Astrocyte (in vitro differentiated cells and primary cell): ENCODE measurements around the gene KREMEN1. TPM values are rescaled to one million over a fixed set of nuclear protein-coding genes. Genes with fewer than 3 reads are reported as not detected.

Experiments used
- DNase-seq: peaks from one replicate; pipeline ENCODE4 v3.0.0-alpha.2; 2010; ENCODE audit warnings: low read depth
- FAIRE-seq: peaks from 2 replicates; lab custom pipeline; 2011; peaks lifted over from hg19 to GRCh38; lab: Jason Lieb, UNC
- H2AFZ ChIP-seq: 2 replicates; pipeline ENCODE4 v1.6.0; 2012; ENCODE audit warnings: low read depth, low read length, inconsistent platforms
- H3K27ac ChIP-seq: 2 replicates; pipeline ENCODE4 v1.5.1; 2011; ENCODE audit warnings: low read depth, low read length, inconsistent platforms
- H3K27me3 ChIP-seq: 2 replicates; pipeline ENCODE4 v1.6.0; 2011; ENCODE audit warnings: low read length, inconsistent platforms; ENCODE audit not compliant: insufficient read depth
- H3K36me3 ChIP-seq: 2 replicates; pipeline ENCODE4 v1.5.1; 2011; ENCODE audit warnings: low read length, inconsistent platforms; ENCODE audit not compliant: insufficient read depth
- H3K4me1 ChIP-seq: 2 replicates; pipeline ENCODE4 v1.5.1; 2011; ENCODE audit warnings: low read length, inconsistent platforms; ENCODE audit not compliant: insufficient read depth
- H3K4me2 ChIP-seq: 2 replicates; pipeline ENCODE4 v1.6.0; 2012; ENCODE audit warnings: low read length, inconsistent platforms
- H3K4me3 ChIP-seq: 2 replicates; pipeline ENCODE4 v1.5.1; 2011; ENCODE audit warnings: low read depth, mild to moderate bottlenecking, low read length, inconsistent platforms; ENCODE audit not compliant: insufficient read depth
- H3K79me2 ChIP-seq: 2 replicates; pipeline ENCODE4 v1.6.0; 2012; ENCODE audit warnings: mild to moderate bottlenecking, low read length, inconsistent platforms; ENCODE audit not compliant: insufficient read depth
- H3K9ac ChIP-seq: 2 replicates; pipeline ENCODE4 v1.6.0; 2012; ENCODE audit warnings: mild to moderate bottlenecking, low read length, inconsistent platforms
- H3K9me3 ChIP-seq: 2 replicates; pipeline ENCODE4 v1.5.1; 2012; ENCODE audit warnings: low read depth, mild to moderate bottlenecking, low read length, inconsistent platforms; ENCODE audit not compliant: insufficient read depth
- H4K20me1 ChIP-seq: 2 replicates; pipeline ENCODE4 v1.6.0; 2012; ENCODE audit warnings: low read length, inconsistent platforms; ENCODE audit not compliant: insufficient read depth
- H3K27ac Mint-ChIP-seq: one replicate; pipeline ENCODE4 v1.8.0; 2021; ENCODE audit warnings: mild to moderate bottlenecking, mixed read lengths; ENCODE audit not compliant: unreplicated experiment
- H3K27me3 Mint-ChIP-seq: one replicate; pipeline ENCODE4 v1.8.0; 2021; ENCODE audit warnings: low read depth, mixed read lengths; ENCODE audit not compliant: unreplicated experiment
- H3K36me3 Mint-ChIP-seq: one replicate; pipeline ENCODE4 v1.8.0; 2021; ENCODE audit warnings: low read depth, mixed read lengths; ENCODE audit not compliant: unreplicated experiment
- H3K4me1 Mint-ChIP-seq: one replicate; pipeline ENCODE4 v1.8.0; 2021; ENCODE audit warnings: low read depth, mixed read lengths; ENCODE audit not compliant: unreplicated experiment
- H3K4me3 Mint-ChIP-seq: one replicate; pipeline ENCODE4 v1.8.0; 2021; ENCODE audit warnings: mild to moderate bottlenecking, moderate library complexity, mixed read lengths; ENCODE audit not compliant: unreplicated experiment
- H3K9me3 Mint-ChIP-seq: one replicate; pipeline ENCODE4 v1.8.0; 2021; ENCODE audit warnings: mild to moderate bottlenecking, mixed read lengths; ENCODE audit not compliant: unreplicated experiment
- CTCF ChIP-seq: IDR thresholded peaks from 2 replicates; pipeline ENCODE4 v1.5.1; 2011; ENCODE audit warnings: low read depth, mild to moderate bottlenecking, inconsistent platforms, low read length, moderate library complexity; ENCODE audit not compliant: insufficient read depth
- EZH2 ChIP-seq: IDR thresholded peaks from 2 replicates; pipeline ENCODE4 v1.6.1; 2012; ENCODE audit warnings: mild to moderate bottlenecking, low read length, inconsistent platforms; ENCODE audit not compliant: insufficient read depth
- total RNA-seq: library from RNA; stranded (reverse); gene quantifications from 2 replicates; pipeline ENCODE4 v1.2.1, GENCODE V29; 2021

The KREMEN1 gene
- total RNA-seq, 1 donor from 2014 or later: 3.3 TPM

- H3K36me3 ChIP-seq: no peaks in the 10 kb centered on the region
- H3K79me2 ChIP-seq: no peaks in the 10 kb centered on the region
- no peak overlapping the region for H3K27ac Mint-ChIP-seq
- H2AFZ ChIP-seq: no peak overlapping the region
- H3K4me3 ChIP-seq: no peak overlapping the region
- FAIRE-seq (no peak), DNase-seq (no peak)
- H3K27me3 Mint-ChIP-seq: peaks cover 47% of the 10 kb centered on the region
- H3K9me3 Mint-ChIP-seq: peaks cover 2% of the 10 kb centered on the region
- H3K36me3 Mint-ChIP-seq: no peaks in the 10 kb centered on the region
- no peak overlapping the region for H3K9ac ChIP-seq
- no peak for TF ChIP-seq CTCF
- no peak for TF ChIP-seq EZH2
- no peaks in the 10 kb centered on the region for H4K20me1 ChIP-seq
- no peak overlapping the region for H3K4me3 Mint-ChIP-seq
- H3K4me1 Mint-ChIP-seq: no peaks in the 10 kb centered on the region
- no peak overlapping the region for H3K27ac ChIP-seq
- no peak overlapping the region for H3K4me2 ChIP-seq
- no peaks in the 10 kb centered on the region for H3K4me1 ChIP-seq
- no peaks in the 10 kb centered on the region for H3K9me3 ChIP-seq
- no peaks in the 10 kb centered on the region for H3K27me3 ChIP-seq
Measured at GRCh38 chr22:29167032-29167911, 94.4 kb downstream of the KREMEN1 start.

GRCh38 chr22:29171721-29172120 lies 98.9 kb downstream of the KREMEN1 start:
- no peak for DNase-seq
- peaks cover 32% of the 10 kb centered on the region for H3K27me3 Mint-ChIP-seq
- Histone ChIP-seq H3K4me2 (no peak overlapping the region), H3K9ac (no peak overlapping the region), H3K9me3 (peaks cover 3% of the 10 kb centered on the region), H3K27ac (no peak overlapping the region), H4K20me1 (no peaks in the 10 kb centered on the region), H3K4me1 (no peaks in the 10 kb centered on the region), H3K4me3 (no peak overlapping the region), H3K27me3 (no peaks in the 10 kb centered on the region), H3K79me2 (no peaks in the 10 kb centered on the region), H3K36me3 (no peaks in the 10 kb centered on the region), H2AFZ (no peak overlapping the region)
- TF ChIP-seq EZH2 (no peak), CTCF (no peak)
- no peak for FAIRE-seq
- H3K27ac Mint-ChIP-seq: no peak overlapping the region
- no peak overlapping the region for H3K4me3 Mint-ChIP-seq
- no peaks in the 10 kb centered on the region for H3K4me1 Mint-ChIP-seq
- H3K9me3 Mint-ChIP-seq: peaks cover 14% of the 10 kb centered on the region
- H3K36me3 Mint-ChIP-seq: peaks cover 4% of the 10 kb centered on the region

GRCh38 chr22:29172216-29172615 lies 99.4 kb downstream of the KREMEN1 start:
- no peak overlapping the region for H3K4me3 Mint-ChIP-seq
- no peaks in the 10 kb centered on the region for H3K4me1 Mint-ChIP-seq
- Histone ChIP-seq H4K20me1 (no peaks in the 10 kb centered on the region), H3K79me2 (no peaks in the 10 kb centered on the region), H3K9ac (no peak overlapping the region), H2AFZ (no peak overlapping the region), H3K9me3 (peaks cover 3% of the 10 kb centered on the region), H3K4me1 (no peaks in the 10 kb centered on the region), H3K4me2 (no peak overlapping the region), H3K4me3 (no peak overlapping the region), H3K27ac (no peak overlapping the region), H3K36me3 (no peaks in the 10 kb centered on the region), H3K27me3 (no peaks in the 10 kb centered on the region)
- no peak for TF ChIP-seq EZH2
- TF ChIP-seq CTCF: no peak
- FAIRE-seq (no peak), DNase-seq (no peak)
- H3K27ac Mint-ChIP-seq: no peak overlapping the region
- H3K27me3 Mint-ChIP-seq: peaks cover 28% of the 10 kb centered on the region
- H3K9me3 Mint-ChIP-seq: peaks cover 14% of the 10 kb centered on the region
- H3K36me3 Mint-ChIP-seq: peaks cover 4% of the 10 kb centered on the region
